ENCODE results near the gene SLC6A13. TPM values are rescaled to one million over a fixed set of nuclear protein-coding genes. Genes with fewer than 3 reads are reported as not detected.

Gene SLC6A13
- total and polyA plus RNA-seq, 9 donors, result 0.13 to 6.1 (median 0.75) TPM; not detected in 3

DNA sequence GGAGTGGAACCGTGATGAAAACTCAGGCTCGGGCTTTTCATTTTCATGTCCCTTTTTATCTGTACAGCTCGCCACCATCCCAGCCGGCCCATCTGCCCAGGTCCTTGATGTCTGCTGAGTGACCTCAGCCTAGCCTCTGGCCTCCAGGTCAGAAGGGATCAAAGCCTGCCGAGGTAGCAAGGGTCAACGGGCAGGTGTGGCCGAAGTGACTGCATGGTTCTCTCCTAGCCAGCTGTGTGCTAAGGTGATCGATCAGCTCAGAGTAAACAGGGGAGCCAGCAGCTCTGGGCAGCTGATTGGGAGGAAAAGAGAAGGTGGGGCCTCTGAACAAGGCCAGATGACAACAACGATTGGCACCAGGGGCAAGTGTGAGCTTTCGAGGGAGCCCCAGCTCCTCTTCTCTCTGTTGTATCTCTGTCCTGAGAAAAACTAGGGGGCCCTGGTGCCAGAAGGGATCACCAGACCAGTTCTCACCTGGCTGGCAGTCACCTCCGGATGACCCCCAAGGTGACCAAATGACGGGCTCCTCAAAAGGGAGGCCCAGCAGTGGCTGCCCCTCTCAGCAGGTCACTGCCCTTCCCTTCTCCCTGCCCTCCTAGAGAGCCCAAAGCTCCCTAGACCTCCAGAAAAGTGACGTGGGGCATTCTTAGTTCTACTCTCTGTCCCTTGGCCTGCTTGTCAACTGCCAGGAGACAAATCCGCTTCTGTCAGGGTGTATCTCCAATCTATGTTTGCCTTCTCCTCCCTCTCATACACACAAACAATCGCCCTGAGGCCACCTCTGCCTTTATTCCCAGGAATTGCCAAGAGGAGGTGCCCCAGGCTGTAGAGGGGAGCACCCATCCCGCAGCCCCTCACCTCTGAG, 52.1 kb downstream of the SLC6A13 start:
- Histone ChIP-seq H3K27ac (no peak overlapping the region), H3K9me3 (no peaks in the 10 kb centered on the region), H3K4me1 (ENCODE audit: insufficient read depth) (no peaks in the 10 kb centered on the region), H3K27me3 (no peaks in the 10 kb centered on the region), H3K4me3 (no peak overlapping the region), H3K36me3 (no peaks in the 10 kb centered on the region)
- TF ChIP-seq, protein P1, sequence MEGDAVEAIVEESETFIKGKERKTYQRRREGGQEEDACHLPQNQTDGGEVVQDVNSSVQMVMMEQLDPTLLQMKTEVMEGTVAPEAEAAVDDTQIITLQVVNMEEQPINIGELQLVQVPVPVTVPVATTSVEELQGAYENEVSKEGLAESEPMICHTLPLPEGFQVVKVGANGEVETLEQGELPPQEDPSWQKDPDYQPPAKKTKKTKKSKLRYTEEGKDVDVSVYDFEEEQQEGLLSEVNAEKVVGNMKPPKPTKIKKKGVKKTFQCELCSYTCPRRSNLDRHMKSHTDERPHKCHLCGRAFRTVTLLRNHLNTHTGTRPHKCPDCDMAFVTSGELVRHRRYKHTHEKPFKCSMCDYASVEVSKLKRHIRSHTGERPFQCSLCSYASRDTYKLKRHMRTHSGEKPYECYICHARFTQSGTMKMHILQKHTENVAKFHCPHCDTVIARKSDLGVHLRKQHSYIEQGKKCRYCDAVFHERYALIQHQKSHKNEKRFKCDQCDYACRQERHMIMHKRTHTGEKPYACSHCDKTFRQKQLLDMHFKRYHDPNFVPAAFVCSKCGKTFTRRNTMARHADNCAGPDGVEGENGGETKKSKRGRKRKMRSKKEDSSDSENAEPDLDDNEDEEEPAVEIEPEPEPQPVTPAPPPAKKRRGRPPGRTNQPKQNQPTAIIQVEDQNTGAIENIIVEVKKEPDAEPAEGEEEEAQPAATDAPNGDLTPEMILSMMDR (IDR thresholded peaks at IDR 0.05), result no peak
- TF ChIP-seq EP300 (IDR thresholded peaks at IDR 0.05) (no peak), POLR2A (IDR thresholded peaks at IDR 0.05) (no peak)
- WGBS, 3 donors, result 68 to 82% (median 75%) methylated on average over 16 of the region's 16 CpGs
- no peak for DNase-seq
- intact Hi-C loops (cut with DNase I), result no loop called here

DNA sequence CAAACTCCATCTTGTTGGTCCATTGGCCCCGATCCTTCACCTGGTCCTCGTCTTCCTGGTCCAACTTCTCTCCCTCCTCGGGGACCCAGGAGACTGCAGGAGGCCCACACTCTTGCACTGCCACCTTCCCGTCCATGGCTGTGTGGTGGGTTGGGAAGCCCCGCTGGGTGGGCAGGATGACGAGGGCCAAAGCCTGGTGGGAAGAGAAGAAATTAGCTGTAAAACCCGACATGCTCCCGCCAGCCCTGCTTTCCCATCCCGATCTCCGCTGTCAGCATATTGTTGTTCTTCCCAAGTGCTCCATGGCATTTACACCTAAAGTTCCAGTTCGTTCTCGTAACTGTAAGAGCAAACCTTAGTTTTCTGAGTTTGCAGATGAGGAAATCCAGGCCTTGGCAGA, 52.8 kb downstream of the SLC6A13 start:
- no peaks in the 10 kb centered on the region for H3K4me1 ChIP-seq (ENCODE audit: insufficient read depth)
- 94 to 96% (median 95%) methylated on average over 12 of the region's 12 CpGs for WGBS, 3 donors
- no peak overlapping the region for H3K4me3 ChIP-seq
- H3K27me3 ChIP-seq, result no peaks in the 10 kb centered on the region
- DNase-seq, result no peak
- intact Hi-C loops (cut with DNase I), result no loop called here
- no peaks in the 10 kb centered on the region for H3K36me3 ChIP-seq
- H3K9me3 ChIP-seq, result no peaks in the 10 kb centered on the region
- H3K27ac ChIP-seq, result no peak overlapping the region
- TF ChIP-seq EP300 (IDR thresholded peaks at IDR 0.05) (no peak), POLR2A (IDR thresholded peaks at IDR 0.05) (no peak)
- TF ChIP-seq, protein P1 (IDR thresholded peaks at IDR 0.05), result no peak

DNA sequence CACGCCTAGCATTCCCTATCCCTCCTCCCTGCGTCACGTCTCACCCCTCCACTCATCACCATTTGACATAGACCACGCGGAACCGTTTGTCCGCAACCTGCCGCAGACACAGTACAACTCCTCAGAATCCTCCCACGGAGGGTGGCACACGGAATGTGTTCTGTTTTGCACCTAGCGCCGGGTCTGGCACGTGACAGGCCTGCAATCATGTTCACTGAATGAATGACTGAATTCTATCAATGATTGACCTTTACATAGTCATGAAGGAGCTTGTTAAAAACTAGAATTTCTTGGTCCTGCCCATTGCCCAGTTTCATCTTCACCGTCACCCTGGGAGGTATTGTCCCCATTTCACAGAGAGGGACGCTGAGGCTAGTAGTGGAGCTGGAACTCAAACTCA, 53.4 kb downstream of the SLC6A13 start:
- no peaks in the 10 kb centered on the region for H3K9me3 ChIP-seq
- H3K27ac ChIP-seq, result no peak overlapping the region
- intact Hi-C loops (cut with DNase I), result no loop called here
- no peaks in the 10 kb centered on the region for H3K27me3 ChIP-seq
- no peak overlapping the region for H3K4me3 ChIP-seq
- peaks cover under 1% of the 10 kb centered on the region for H3K4me1 ChIP-seq (ENCODE audit: insufficient read depth)
- DNase-seq, result no peak
- TF ChIP-seq, protein P1 (IDR thresholded peaks at IDR 0.05), result no peak
- TF ChIP-seq POLR2A (IDR thresholded peaks at IDR 0.05) (no peak), EP300 (IDR thresholded peaks at IDR 0.05) (no peak)
- no peaks in the 10 kb centered on the region for H3K36me3 ChIP-seq
- 74 to 89% (median 88%) methylated on average over 15 of the region's 15 CpGs for WGBS, 3 donors

DNA sequence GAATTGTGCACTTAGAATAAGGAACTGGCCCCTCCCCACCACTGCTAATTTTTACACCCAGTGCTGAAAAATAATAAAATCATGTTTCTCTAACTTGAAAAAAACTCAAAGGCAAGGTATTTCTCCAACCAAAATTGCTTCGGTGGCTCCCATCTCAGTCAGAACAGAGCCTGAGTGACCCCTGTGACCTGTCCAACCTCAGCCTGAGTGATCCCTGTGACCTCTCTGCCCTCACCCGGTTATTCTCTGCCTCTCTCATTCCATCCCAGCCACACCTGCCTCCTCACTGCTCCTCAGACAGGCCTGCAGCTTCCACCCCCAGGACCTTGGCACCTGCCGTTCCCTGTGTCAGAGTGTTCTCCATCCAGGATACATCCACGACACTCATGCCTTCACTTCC, 53.8 kb downstream of the SLC6A13 start:
- no peaks in the 10 kb centered on the region for H3K27me3 ChIP-seq
- TF ChIP-seq, protein P1 (IDR thresholded peaks at IDR 0.05), result no peak
- TF ChIP-seq POLR2A (IDR thresholded peaks at IDR 0.05) (no peak), EP300 (IDR thresholded peaks at IDR 0.05) (no peak)
- H3K4me3 ChIP-seq, result no peak overlapping the region
- H3K27ac ChIP-seq, result no peak overlapping the region
- intact Hi-C loops (cut with DNase I), result no loop called here
- 67 to 76% (median 73%) methylated on average over 4 of the region's 4 CpGs for WGBS, 3 donors
- no peaks in the 10 kb centered on the region for H3K36me3 ChIP-seq
- H3K4me1 ChIP-seq (ENCODE audit: insufficient read depth), result peaks cover 5% of the 10 kb centered on the region
- no peaks in the 10 kb centered on the region for H3K9me3 ChIP-seq
- DNase-seq, result no peak
